Liver (tissue), 9 donors: ENCODE results near the gene NR5A1. TPM values are rescaled to one million over a fixed set of nuclear protein-coding genes. Genes with fewer than 3 reads are reported as not detected.

Source experiments
- DNase-seq: peaks from one replicate; pipeline ENCODE4 v3.0.0-alpha.2; 2017; ENCODE audit warnings: low spot score
- H3K27ac ChIP-seq, 2 donors: one replicate each; pipeline ENCODE4 v1.7.0; 2013; ENCODE audit warnings: inconsistent platforms in 2 of 2, low read length in 2 of 2, control low read depth in 1 of 2, low read depth in 1 of 2, mild to moderate bottlenecking in 1 of 2
- H3K27me3 ChIP-seq, 4 donors: one replicate each; pipeline versions ENCODE4 v1.6.1 to v1.7.0; 2013; ENCODE audit warnings: low read length in 3 of 4, inconsistent platforms in 1 of 4, mild to moderate bottlenecking in 1 of 4, moderate library complexity in 1 of 4; ENCODE audit not compliant: control insufficient read depth in 4 of 4, insufficient read depth in 4 of 4
- H3K36me3 ChIP-seq, 4 donors: one replicate each; pipeline versions ENCODE4 v1.6.1 to v1.7.0; 2013; ENCODE audit warnings: low read length in 3 of 4, mild to moderate bottlenecking in 3 of 4, low read depth in 1 of 4, moderate library complexity in 1 of 4; ENCODE audit not compliant: control insufficient read depth in 4 of 4, insufficient read depth in 3 of 4
- H3K4me1 ChIP-seq, 4 donors: one replicate each; pipeline versions ENCODE4 v1.6.1 to v1.7.0; 2013; ENCODE audit warnings: low read length in 3 of 4, mild to moderate bottlenecking in 3 of 4, moderate library complexity in 1 of 4; ENCODE audit not compliant: control insufficient read depth in 4 of 4, insufficient read depth in 4 of 4
- H3K4me3 ChIP-seq, 3 donors: one replicate each; pipeline versions ENCODE4 v1.6.1 to v1.7.0; 2013; ENCODE audit warnings: low read length in 3 of 3, control low read depth in 1 of 3, low read depth in 1 of 3, mild to moderate bottlenecking in 1 of 3
- H3K9ac ChIP-seq, 2 donors: one replicate each; pipeline ENCODE4 v1.7.0; 2013; ENCODE audit warnings: low read length in 2 of 2, mild to moderate bottlenecking in 2 of 2, moderate library complexity in 2 of 2, control low read depth in 1 of 2, low read depth in 1 of 2
- H3K9me3 ChIP-seq, 4 donors: one replicate each; pipeline versions ENCODE4 v1.6.1 to v1.7.0; 2013; ENCODE audit warnings: low read length in 3 of 4; ENCODE audit not compliant: control insufficient read depth in 4 of 4
- ATF3 ChIP-seq: IDR thresholded peaks from 2 replicates; pipeline ENCODE4 v1.6.1; 2016; ENCODE audit warnings: antibody characterized with exemption
- EGR1 ChIP-seq, 2 donors: IDR thresholded peaks; 2 replicates each; pipeline ENCODE4 v1.6.1; 2016 to 2018; ENCODE audit warnings: antibody characterized with exemption in 2 of 2, low read depth in 2 of 2
- FOXA1 ChIP-seq: IDR thresholded peaks from 2 replicates; pipeline ENCODE4 v1.6.1; 2016; ENCODE audit warnings: antibody characterized with exemption
- FOXA2 ChIP-seq: IDR thresholded peaks from 2 replicates; pipeline ENCODE4 v1.6.1; 2016; ENCODE audit warnings: antibody characterized with exemption
- GABPA ChIP-seq, 2 donors: IDR thresholded peaks in 1 of 2; conservative IDR thresholded peaks in 1 of 2; 2 replicates each; pipeline ENCODE4 v1.6.1; 2016; ENCODE audit warnings: antibody characterized with exemption in 2 of 2, mild to moderate bottlenecking in 1 of 2, moderate library complexity in 1 of 2
- HNF4A ChIP-seq, 2 donors: conservative IDR thresholded peaks; 2 replicates each; pipeline ENCODE4 v1.6.1; 2016; ENCODE audit warnings: antibody characterized with exemption in 2 of 2, mild to moderate bottlenecking in 2 of 2
- HNF4G ChIP-seq: IDR thresholded peaks from 2 replicates; pipeline ENCODE4 v1.6.1; 2016; ENCODE audit warnings: antibody characterized with exemption
- JUND ChIP-seq, 2 donors: IDR thresholded peaks; 2 replicates each; pipeline ENCODE4 v1.6.1; 2016; ENCODE audit warnings: antibody characterized with exemption in 2 of 2
- MAX ChIP-seq: IDR thresholded peaks from 2 replicates; pipeline ENCODE4 v1.6.1; 2016; ENCODE audit warnings: antibody characterized with exemption
- NR2F2 ChIP-seq: IDR thresholded peaks from 2 replicates; pipeline ENCODE4 v1.6.1; 2016; ENCODE audit warnings: antibody characterized with exemption
- RAD21 ChIP-seq, 2 donors: IDR thresholded peaks; 2 replicates each; pipeline ENCODE4 v1.6.1; 2016; ENCODE audit warnings: antibody characterized with exemption in 2 of 2, mild to moderate bottlenecking in 2 of 2
- RXRA ChIP-seq, 2 donors: IDR thresholded peaks; 2 replicates each; pipeline ENCODE4 v1.6.1; 2017 to 2018; ENCODE audit warnings: antibody characterized with exemption in 2 of 2, mild to moderate bottlenecking in 1 of 2
- SP1 ChIP-seq: IDR thresholded peaks from 2 replicates; pipeline ENCODE4 v1.6.1; 2018; ENCODE audit warnings: antibody characterized with exemption, mild to moderate bottlenecking
- TAF1 ChIP-seq: conservative IDR thresholded peaks from 2 replicates; pipeline ENCODE4 v1.6.1; 2016; ENCODE audit warnings: antibody characterized with exemption, mild to moderate bottlenecking
- YY1 ChIP-seq: IDR thresholded peaks from 2 replicates; pipeline ENCODE4 v1.6.1; 2016; ENCODE audit warnings: antibody characterized with exemption, mild to moderate bottlenecking
- ZBTB33 ChIP-seq: IDR thresholded peaks from 2 replicates; pipeline ENCODE4 v1.6.1; 2016; ENCODE audit warnings: antibody characterized with exemption
- WGBS: extraction: QIAGEN DNeasy Blood & Tissue Kit; methylation state at CpG from one replicate; pipeline ENCODE4 v1.1.7; 2013; 5-methylcytosine and 5-hydroxymethylcytosine counted together
- polyA plus RNA-seq, 2 donors: library from polyadenylated mRNA; stranded (reverse) in 1 of 2; unstranded in 1 of 2; fragments of 200-250 nt in 1 of 2; fragments of >200 nt in 1 of 2; fragmentation: Nextera tagmentation in 1 of 2; extraction: Ambion mirVana in 1 of 2; gene quantifications; one replicate each; pipeline versions ENCODE4 v1.2.1 to v1.2.3, GENCODE V29; 2013 to 2015
- total RNA-seq, 2 donors: library from RNA; depleted of rRNA; stranded (reverse); fragments of >200 nt; gene quantifications; one replicate each; pipeline ENCODE4 v1.2.3, GENCODE V29; 2014
- TF ChIP-seq, protein P1 (sequence below): IDR thresholded peaks from 2 replicates; pipeline ENCODE4 v1.6.1; 2016; ENCODE audit warnings: antibody characterized with exemption, mild to moderate bottlenecking
- TF ChIP-seq, protein P2 (sequence below): fragments of 150-350 bp; IDR thresholded peaks from 2 replicates; pipeline ENCODE4 v1.5.1; 2017; ENCODE audit warnings: improper control_type of control experiment, low read depth, low read length; ENCODE audit not compliant: missing input control
- donor health status: healthy.
- donor health status: healthy.
- donor health status: healthy.
- donor health status: healthy.
- donor health status: healthy.

The NR5A1 gene
- total and polyA plus RNA-seq, 4 donors: not detected

DNA sequence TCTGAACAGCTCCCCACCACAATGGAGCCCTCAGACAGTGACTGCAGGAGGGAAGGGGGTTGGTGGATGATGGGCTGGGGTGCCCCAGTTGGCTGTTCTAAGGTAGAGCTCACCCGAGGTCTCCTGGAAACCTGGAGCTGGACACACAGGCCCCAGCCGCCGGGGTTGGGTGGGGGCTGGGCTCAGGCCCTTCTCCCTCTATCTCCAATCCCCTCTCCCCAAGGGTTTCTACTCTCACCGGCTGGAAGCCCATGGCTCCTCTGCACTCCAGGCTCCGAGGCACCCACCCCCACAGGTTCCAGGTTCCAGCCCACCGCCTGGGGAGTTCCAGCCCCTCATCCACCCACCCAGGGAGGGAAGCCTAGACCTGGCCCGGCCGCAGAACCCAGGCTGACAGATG, 766 bp downstream of the NR5A1 start:
- 93% methylated on average over 8 of the region's 8 CpGs for WGBS
- H3K4me3 ChIP-seq: no peak overlapping the region
- no peaks in the 10 kb centered on the region for H3K36me3 ChIP-seq
- H3K27me3 ChIP-seq: peaks cover 0 to 15% (median 7%) of the 10 kb centered on the region in 4 donors
- H3K9me3 ChIP-seq: no peaks in the 10 kb centered on the region
- H3K27ac ChIP-seq: no peak overlapping the region
- DNase-seq: no peak
- H3K4me1 ChIP-seq: peaks cover 11 to 23% (median 14%) of the 10 kb centered on the region in 4 donors
- H3K9ac ChIP-seq: no peak overlapping the region
- no peak for TF ChIP-seq EGR1 (IDR thresholded peaks at IDR 0.05; ENCODE audit: low read depth in 2 of 2)
- no peak for TF ChIP-seq YY1
- TF ChIP-seq GABPA (IDR thresholded peaks at IDR 0.05 in 1 of 2, conservative IDR thresholded peaks at IDR 0.05 in 1 of 2): no peak
- TF ChIP-seq ATF3: no peak
- no peak for TF ChIP-seq HNF4G
- no peak for TF ChIP-seq RXRA (IDR thresholded peaks at IDR 0.05)
- TF ChIP-seq, protein P1, sequence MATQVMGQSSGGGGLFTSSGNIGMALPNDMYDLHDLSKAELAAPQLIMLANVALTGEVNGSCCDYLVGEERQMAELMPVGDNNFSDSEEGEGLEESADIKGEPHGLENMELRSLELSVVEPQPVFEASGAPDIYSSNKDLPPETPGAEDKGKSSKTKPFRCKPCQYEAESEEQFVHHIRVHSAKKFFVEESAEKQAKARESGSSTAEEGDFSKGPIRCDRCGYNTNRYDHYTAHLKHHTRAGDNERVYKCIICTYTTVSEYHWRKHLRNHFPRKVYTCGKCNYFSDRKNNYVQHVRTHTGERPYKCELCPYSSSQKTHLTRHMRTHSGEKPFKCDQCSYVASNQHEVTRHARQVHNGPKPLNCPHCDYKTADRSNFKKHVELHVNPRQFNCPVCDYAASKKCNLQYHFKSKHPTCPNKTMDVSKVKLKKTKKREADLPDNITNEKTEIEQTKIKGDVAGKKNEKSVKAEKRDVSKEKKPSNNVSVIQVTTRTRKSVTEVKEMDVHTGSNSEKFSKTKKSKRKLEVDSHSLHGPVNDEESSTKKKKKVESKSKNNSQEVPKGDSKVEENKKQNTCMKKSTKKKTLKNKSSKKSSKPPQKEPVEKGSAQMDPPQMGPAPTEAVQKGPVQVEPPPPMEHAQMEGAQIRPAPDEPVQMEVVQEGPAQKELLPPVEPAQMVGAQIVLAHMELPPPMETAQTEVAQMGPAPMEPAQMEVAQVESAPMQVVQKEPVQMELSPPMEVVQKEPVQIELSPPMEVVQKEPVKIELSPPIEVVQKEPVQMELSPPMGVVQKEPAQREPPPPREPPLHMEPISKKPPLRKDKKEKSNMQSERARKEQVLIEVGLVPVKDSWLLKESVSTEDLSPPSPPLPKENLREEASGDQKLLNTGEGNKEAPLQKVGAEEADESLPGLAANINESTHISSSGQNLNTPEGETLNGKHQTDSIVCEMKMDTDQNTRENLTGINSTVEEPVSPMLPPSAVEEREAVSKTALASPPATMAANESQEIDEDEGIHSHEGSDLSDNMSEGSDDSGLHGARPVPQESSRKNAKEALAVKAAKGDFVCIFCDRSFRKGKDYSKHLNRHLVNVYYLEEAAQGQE: no peak
- no peak for TF ChIP-seq MAX
- no peak for TF ChIP-seq TAF1
- TF ChIP-seq, protein P2, sequence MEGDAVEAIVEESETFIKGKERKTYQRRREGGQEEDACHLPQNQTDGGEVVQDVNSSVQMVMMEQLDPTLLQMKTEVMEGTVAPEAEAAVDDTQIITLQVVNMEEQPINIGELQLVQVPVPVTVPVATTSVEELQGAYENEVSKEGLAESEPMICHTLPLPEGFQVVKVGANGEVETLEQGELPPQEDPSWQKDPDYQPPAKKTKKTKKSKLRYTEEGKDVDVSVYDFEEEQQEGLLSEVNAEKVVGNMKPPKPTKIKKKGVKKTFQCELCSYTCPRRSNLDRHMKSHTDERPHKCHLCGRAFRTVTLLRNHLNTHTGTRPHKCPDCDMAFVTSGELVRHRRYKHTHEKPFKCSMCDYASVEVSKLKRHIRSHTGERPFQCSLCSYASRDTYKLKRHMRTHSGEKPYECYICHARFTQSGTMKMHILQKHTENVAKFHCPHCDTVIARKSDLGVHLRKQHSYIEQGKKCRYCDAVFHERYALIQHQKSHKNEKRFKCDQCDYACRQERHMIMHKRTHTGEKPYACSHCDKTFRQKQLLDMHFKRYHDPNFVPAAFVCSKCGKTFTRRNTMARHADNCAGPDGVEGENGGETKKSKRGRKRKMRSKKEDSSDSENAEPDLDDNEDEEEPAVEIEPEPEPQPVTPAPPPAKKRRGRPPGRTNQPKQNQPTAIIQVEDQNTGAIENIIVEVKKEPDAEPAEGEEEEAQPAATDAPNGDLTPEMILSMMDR: no peak
- TF ChIP-seq FOXA1: no peak
- TF ChIP-seq FOXA2: no peak
- TF ChIP-seq RAD21 (IDR thresholded peaks at IDR 0.05): no peak
- no peak for TF ChIP-seq ZBTB33
- no peak for TF ChIP-seq NR2F2
- TF ChIP-seq SP1: no peak
- no peak for TF ChIP-seq JUND (IDR thresholded peaks at IDR 0.05)
- no peak for TF ChIP-seq HNF4A (conservative IDR thresholded peaks at IDR 0.05)
